Measurements from ENCODE around the gene SHLD1.

GRCh38 chr20:5871459-5872410 is 121.5 kb downstream of the SHLD1 start:
- TF ChIP-seq CTCF (conservative IDR thresholded peaks at IDR 0.05; ENCODE audit: low read depth in 2 of 2) = no peak
- TF ChIP-seq JUNB (IDR thresholded peaks at IDR 0.05; ENCODE audit: unreplicated experiment) = no peak
- TF ChIP-seq EZH2phosphoT487 (IDR thresholded peaks at IDR 0.05; ENCODE audit: unreplicated experiment) = no peak
- no peak for TF ChIP-seq EZH2 (IDR thresholded peaks at IDR 0.05; ENCODE audit: low read depth, unreplicated experiment)
- no peak for TF ChIP-seq STAT1 (IDR thresholded peaks at IDR 0.05; ENCODE audit: unreplicated experiment)
- no peak for TF ChIP-seq CREB1 (CRISPR knock-in tag; IDR thresholded peaks at IDR 0.05; ENCODE audit: low read depth)
- no peak for TF ChIP-seq REST (IDR thresholded peaks at IDR 0.05; ENCODE audit: unreplicated experiment)
- no peak for TF ChIP-seq ZNF331 (CRISPR knock-in tag; IDR thresholded peaks at IDR 0.05; ENCODE audit: low read depth)
